IMR-90 (cell line): ENCODE data around the gene EEF1AKMT1. TPM values are rescaled to one million over a fixed set of nuclear protein-coding genes. Genes with fewer than 3 reads are reported as not detected.

Source experiments
- ATAC-seq: fragments of 200-7000 bp; cut with Tn5 transposase; 2 replicates; pipeline ENCODE4 v1.9.1; 2020; ENCODE audit warnings: low read depth, mild to moderate bottlenecking, moderate library complexity
- BruUV-seq: library from RNA; stranded (reverse); fragments of 400-500 nt; replicated peaks from 2 replicates; lab custom pipeline; 2021; lab: Mats Ljungman, UMichigan
- CTCF ChIA-PET: fragments of 300-600 bp; formaldehyde crosslinking; extraction: SDS; loops from one replicate; lab custom pipeline; 2021; ENCODE audit warnings: antibody characterized with exemption; lab: Yijun Ruan, JAX
- POLR2A ChIA-PET: fragments of 300-600 bp; sonication (Branson Sonifier 250); formaldehyde crosslinking; loops from one replicate; lab custom pipeline; 2022; ENCODE audit warnings: antibody characterized with exemption; ENCODE audit not compliant: unreplicated experiment; lab: Charles Lee
- DNase-seq: peaks from one replicate; pipeline ENCODE4 v3.0.0; 2013
- H2AFZ ChIP-seq: replicated peaks from 2 replicates; pipeline ENCODE3; 2013; ENCODE audit warnings: low read length, mild to moderate bottlenecking; ENCODE audit not compliant: poor library complexity
- H2AK5ac ChIP-seq: 2 replicates; pipeline ENCODE4 v1.6.1; 2013; ENCODE audit warnings: low read depth, low read length, inconsistent platforms
- H2AK9ac ChIP-seq: replicated peaks from 2 replicates; pipeline ENCODE3; 2013; ENCODE audit warnings: mild to moderate bottlenecking, low read depth, low read length, moderate library complexity; ENCODE audit not compliant: poor library complexity
- H2BK120ac ChIP-seq: 2 replicates; pipeline ENCODE4 v1.6.1; 2013; ENCODE audit warnings: low read depth, low read length, inconsistent platforms
- H2BK15ac ChIP-seq: 3 replicates; pipeline ENCODE4 v1.6.1; 2013; ENCODE audit warnings: low read depth, low read length, inconsistent platforms
- H2BK20ac ChIP-seq: 2 replicates; pipeline ENCODE4 v1.6.1; 2013; ENCODE audit warnings: low read depth, mild to moderate bottlenecking, inconsistent platforms, low read length, moderate library complexity
- H2BK5ac ChIP-seq: 2 replicates; pipeline ENCODE4 v1.6.1; 2013; ENCODE audit warnings: mild to moderate bottlenecking, low read depth, low read length, inconsistent platforms; ENCODE audit not compliant: poor library complexity, severe bottlenecking
- H3K14ac ChIP-seq: replicated peaks from 2 replicates; pipeline ENCODE4 v1.6.1; 2013; ENCODE audit warnings: low read depth, low read length, inconsistent platforms
- H3K18ac ChIP-seq: 2 replicates; pipeline ENCODE4 v1.6.1; 2013; ENCODE audit warnings: low read depth, low read length, control low read depth
- H3K23ac ChIP-seq: 2 replicates; pipeline ENCODE4 v1.6.1; 2013; ENCODE audit warnings: low read depth, low read length, inconsistent platforms
- H3K27ac ChIP-seq: 2 replicates; pipeline ENCODE4 v1.5.1; 2013; ENCODE audit warnings: mild to moderate bottlenecking, control low read depth, low read length; ENCODE audit not compliant: insufficient read depth
- H3K27me3 ChIP-seq: 2 replicates; pipeline ENCODE4 v1.6.1; 2013; ENCODE audit warnings: low read length; ENCODE audit not compliant: control insufficient read depth, insufficient read depth
- H3K36me3 ChIP-seq: 2 replicates; pipeline ENCODE4 v1.6.1; 2013; ENCODE audit warnings: low read length, mixed read lengths; ENCODE audit not compliant: control insufficient read depth, insufficient read depth
- H3K4ac ChIP-seq: 2 replicates; pipeline ENCODE4 v1.6.1; 2013; ENCODE audit warnings: low read depth, low read length, inconsistent platforms
- H3K4me1 ChIP-seq: 2 replicates; pipeline ENCODE4 v1.6.1; 2013; ENCODE audit warnings: low read length, mixed read lengths; ENCODE audit not compliant: control insufficient read depth, insufficient read depth
- H3K4me2 ChIP-seq: 2 replicates; pipeline ENCODE4 v1.6.1; 2013; ENCODE audit warnings: low read depth, mild to moderate bottlenecking, control low read depth, low read length, moderate library complexity
- H3K4me3 ChIP-seq: 2 replicates; pipeline ENCODE4 v1.5.1; 2013; ENCODE audit warnings: low read depth, mild to moderate bottlenecking, control low read depth, low read length, moderate library complexity; ENCODE audit not compliant: insufficient read depth
- H3K56ac ChIP-seq: 2 replicates; pipeline ENCODE4 v1.6.1; 2013; ENCODE audit warnings: low read length, inconsistent platforms; ENCODE audit not compliant: insufficient read depth; ENCODE audit errors: extremely low read depth
- H3K79me1 ChIP-seq, 2 experiments: 2 replicates each; pipeline ENCODE4 v1.6.1; 2013; ENCODE audit warnings: low read length in 2 of 2, inconsistent platforms in 1 of 2, low read depth in 1 of 2
- H3K9ac ChIP-seq: 2 replicates; pipeline ENCODE4 v1.6.1; 2013; ENCODE audit warnings: low read depth, low read length, control low read depth
- H3K9me1 ChIP-seq: 2 replicates; pipeline ENCODE4 v1.6.1; 2013; ENCODE audit warnings: low read length, inconsistent platforms; ENCODE audit not compliant: insufficient read depth
- H3K9me3 ChIP-seq: 2 replicates; pipeline ENCODE4 v1.6.1; 2013; ENCODE audit warnings: low read length; ENCODE audit not compliant: control insufficient read depth, insufficient read depth
- H4K20me1 ChIP-seq: 2 replicates; pipeline ENCODE4 v1.6.1; 2013; ENCODE audit warnings: low read length, inconsistent platforms; ENCODE audit not compliant: insufficient read depth
- H4K5ac ChIP-seq: 2 replicates; pipeline ENCODE4 v1.6.1; 2013; ENCODE audit warnings: mild to moderate bottlenecking, low read depth, low read length, control low read depth
- H4K8ac ChIP-seq, 2 experiments: 2 replicates each; pipeline ENCODE4 v1.6.1; 2013; ENCODE audit warnings: low read depth in 2 of 2, low read length in 2 of 2, control low read depth in 1 of 2, inconsistent platforms in 1 of 2
- H4K91ac ChIP-seq: 2 replicates; pipeline ENCODE4 v1.6.1; 2013; ENCODE audit warnings: low read depth, low read length, inconsistent platforms; ENCODE audit not compliant: insufficient read depth
- ELK1 ChIP-seq: fragments of 150-350 bp; IDR thresholded peaks from 2 replicates; pipeline ENCODE4 v1.6.1; 2016; ENCODE audit warnings: low read depth, mild to moderate bottlenecking, low read length, moderate library complexity, borderline replicate concordance
- FOS ChIP-seq: fragments of 150-350 bp; IDR thresholded peaks from 2 replicates; pipeline ENCODE4 v1.6.1; 2016; ENCODE audit warnings: low read depth, low read length
- MAZ ChIP-seq: IDR thresholded peaks from 2 replicates; pipeline ENCODE4 v1.6.1; 2012; ENCODE audit warnings: low read depth, mild to moderate bottlenecking, low read length, improper control_type of control experiment, moderate library complexity, borderline replicate concordance
- POLR2A ChIP-seq: IDR thresholded peaks from 2 replicates; pipeline ENCODE4 v1.6.1; 2012; ENCODE audit warnings: mild to moderate bottlenecking, low read depth, low read length
- RFX5 ChIP-seq: IDR thresholded peaks from 2 replicates; pipeline ENCODE4 v1.8.0; 2012; ENCODE audit warnings: low read depth, mild to moderate bottlenecking, low read length, moderate library complexity
- WGBS, 2 experiments: methylation state at CpG; one replicate each; pipeline versions ENCODE4 v1.1.5 to v1.1.7; 2013; ENCODE audit warnings: missing lambda C conversion rate in 2 of 2; ENCODE audit not compliant: insufficient read length in 1 of 2; ENCODE audit errors: extremely low coverage in 2 of 2; 5-methylcytosine and 5-hydroxymethylcytosine counted together
- dilution Hi-C: fragments of 300-500 bp; cut with HindIII; formaldehyde crosslinking; loops from one replicate; pipeline ENCODE4 v1.14.3; 2018; ENCODE audit warnings: low sequenced_read_pairs; ENCODE audit not compliant: unreplicated experiment
- in situ Hi-C: fragments of 300-500 bp; cut with MboI; formaldehyde crosslinking; loops from 3 replicates; pipeline ENCODE4 v1.14.3; 2019; ENCODE audit warnings: low sequenced_read_pairs, inconsistent platforms, mixed read lengths
- intact Hi-C: fragments of 100-400 bp; cut with micrococcal nuclease; formaldehyde crosslinking; loops from 2 replicates; pipeline ENCODE4 v1.10.0; 2022
- polyA plus RNA-seq, 3 experiments: library from polyadenylated mRNA; depleted of rRNA; stranded (reverse); fragments of >200 nt; gene quantifications; 2 replicates each; pipeline ENCODE4 v1.2.3, GENCODE V29; 2012; ENCODE audit warnings: low replicate concordance in 1 of 3
- total RNA-seq: library from RNA; depleted of rRNA; stranded (reverse); fragments of >200 nt; gene quantifications from 2 replicates; pipeline ENCODE4 v1.2.3, GENCODE V29; 2012

The EEF1AKMT1 gene
- total and polyA plus RNA-seq, 2 of the 4 experiments (the other 2 are of a cell fraction), result 10.0 to 10.6 TPM

- Histone ChIP-seq H2AK9ac (no peak overlapping the region), H4K91ac (no peak overlapping the region), H2BK120ac (no peak overlapping the region), H3K9me1 (peaks cover 1% of the 10 kb centered on the region; the same call in 1 of the 2 replicates), H3K27me3 (no peaks in the 10 kb centered on the region), H3K4me2 (no peak overlapping the region), H2AFZ (no peak overlapping the region), H3K27ac (no peak overlapping the region), H2BK20ac (no peak overlapping the region), H3K23ac (no peak overlapping the region), H4K5ac (no peak overlapping the region), H2BK15ac (no peak overlapping the region), H3K4ac (no peak overlapping the region), H3K9me3 (no peaks in the 10 kb centered on the region), H2BK5ac (no peak overlapping the region), H3K4me1 (peaks cover 3% of the 10 kb centered on the region; the same call in 1 of the 2 replicates), H3K79me1 (no peaks in the 10 kb centered on the region), H3K18ac (no peak overlapping the region), H3K14ac (no peak overlapping the region), H3K36me3 (no peaks in the 10 kb centered on the region), H3K4me3 (no peak overlapping the region), H4K20me1 (no peaks in the 10 kb centered on the region), H4K8ac (0 out of 4 replicates have a peak overlapping the region, but pooled peaks of 1 of the 2 experiments have one; percentile 39), H3K9ac (no peak overlapping the region), H3K56ac (no peak overlapping the region), H2AK5ac (no peak overlapping the region)
- no CpG with 5 or more reads among the region's 1 CpG for WGBS, 2 experiments
- no peak for DNase-seq
- no TSS peak for BruUV-seq
- dilution Hi-C loops (no loop called here), in situ Hi-C loops (no loop called here), intact Hi-C loops (loop anchor here (5.0 kb wide), 1 partner anchor 159 kb away; the partner anchor contains the start of gene CRYL1)
- CTCF ChIA-PET, result no interaction called here
- POLR2A ChIA-PET, result no interaction called here
- ATAC-seq, result no peak
- no peak for TF ChIP-seq RFX5
- no peak for TF ChIP-seq POLR2A
- no peak for TF ChIP-seq ELK1
- TF ChIP-seq MAZ, result no peak
- no peak for TF ChIP-seq FOS
Observed at GRCh38 chr13:20686167-20686566, 87.6 kb downstream of the EEF1AKMT1 start.
